ENCODE data around the gene SLC4A1AP. TPM values are rescaled to one million over a fixed set of nuclear protein-coding genes. Genes with fewer than 3 reads are reported as not detected.

Gene SLC4A1AP
- total and polyA plus RNA-seq, 8 donors = 5.1 to 12.6 (median 8.2) TPM

GRCh38 chr2:27638709-27639108, 25.0 kb upstream of the SLC4A1AP start:
- intact Hi-C loops (cut with DNase I) = no loop called here
- Histone ChIP-seq H3K27me3 (no peaks in the 10 kb centered on the region), H3K4me1 (no peaks in the 10 kb centered on the region), H3K9me3 (no peaks in the 10 kb centered on the region), H3K36me3 (peaks cover 10 to 62% (median 22%) of the 10 kb centered on the region in 3 donors), H3K4me3 (no peak overlapping the region), H3K27ac (no peak overlapping the region)
- no peak for DNase-seq
- FAIRE-seq = no peak
- WGBS, 2 donors = 52 to 55% methylated on average over 3 of the region's 3 CpGs
- no peak for ATAC-seq
- TF ChIP-seq CTCF (IDR thresholded peaks at IDR 0.05) = no peak

- H3K4me3 ChIP-seq = no peak overlapping the region
- no peaks in the 10 kb centered on the region for H3K4me1 ChIP-seq
- FAIRE-seq (no peak), DNase-seq (no peak), ATAC-seq (no peak)
- WGBS, 2 donors = 72% methylated on average over 2 of the region's 2 CpGs
- intact Hi-C loops (cut with DNase I) = no loop called here
- no peak overlapping the region for H3K27ac ChIP-seq
- peaks cover 10 to 55% (median 22%) of the 10 kb centered on the region in 3 donors for H3K36me3 ChIP-seq
- no peaks in the 10 kb centered on the region for H3K9me3 ChIP-seq
- TF ChIP-seq CTCF (IDR thresholded peaks at IDR 0.05) = no peak
- no peaks in the 10 kb centered on the region for H3K27me3 ChIP-seq
These were observed 22.9 kb upstream of the SLC4A1AP start for GRCh38 chr2:27640722-27641245.

- H3K36me3 ChIP-seq = peaks cover 5 to 32% (median 8%) of the 10 kb centered on the region in 3 donors
- TF ChIP-seq CTCF (IDR thresholded peaks at IDR 0.05) = no peak
- no peak for FAIRE-seq
These were observed 18.5 kb upstream of the SLC4A1AP start for GRCh38 chr2:27645197-27645596.

GRCh38 chr2:27647289-27647688, 16.4 kb upstream of the SLC4A1AP start:
- no peak for DNase-seq
- Histone ChIP-seq H3K9me3 (no peaks in the 10 kb centered on the region), H3K27ac (no peak overlapping the region), H3K4me3 (no peak overlapping the region), H3K4me1 (peaks cover 0 to 8% (median 6%) of the 10 kb centered on the region in 3 donors), H3K36me3 (peaks cover 0 to 27% (median 3%) of the 10 kb centered on the region in 3 donors), H3K27me3 (no peaks in the 10 kb centered on the region)
- TF ChIP-seq CTCF (IDR thresholded peaks at IDR 0.05) = no peak
- intact Hi-C loops (cut with DNase I) = no loop called here
- FAIRE-seq = no peak
- ATAC-seq = no peak

More at GRCh38 chr2:27645197-27645596, 18.5 kb upstream of the SLC4A1AP start:
- H3K27me3 ChIP-seq = no peaks in the 10 kb centered on the region
- no peak overlapping the region for H3K4me3 ChIP-seq
- intact Hi-C loops (cut with DNase I) = no loop called here
- no peaks in the 10 kb centered on the region for H3K4me1 ChIP-seq
- ATAC-seq (no peak), DNase-seq (no peak)
- no peaks in the 10 kb centered on the region for H3K9me3 ChIP-seq
- no peak overlapping the region for H3K27ac ChIP-seq

- FAIRE-seq (no peak), DNase-seq (no peak), ATAC-seq (no peak)
- Histone ChIP-seq H3K27ac (no peak overlapping the region), H3K9me3 (no peaks in the 10 kb centered on the region), H3K27me3 (no peaks in the 10 kb centered on the region), H3K4me3 (no peak overlapping the region), H3K4me1 (peaks cover 0 to 13% (median 6%) of the 10 kb centered on the region in 3 donors), H3K36me3 (peaks cover 0 to 25% (median 3%) of the 10 kb centered on the region in 3 donors)
- intact Hi-C loops (cut with DNase I) = no loop called here
- WGBS, 2 donors = 55 to 73% methylated on average over 4 of the region's 4 CpGs
- TF ChIP-seq CTCF (IDR thresholded peaks at IDR 0.05) = no peak
These were observed 16.0 kb upstream of the SLC4A1AP start for GRCh38 chr2:27647737-27648136.
